H9 (cell line): ENCODE data around the gene MCF2L. TPM values are rescaled to one million over a fixed set of nuclear protein-coding genes. Genes with fewer than 3 reads are reported as not detected.

Experiments
- DNase-seq: peaks from one replicate; pipeline ENCODE4 v3.0.0-alpha.2; 2017
- H2AFZ ChIP-seq: one replicate; pipeline ENCODE4 v1.6.1; 2013; ENCODE audit warnings: mild to moderate bottlenecking, low read length, control low read depth, moderate library complexity
- H2AK5ac ChIP-seq: 2 replicates; pipeline ENCODE4 v1.6.1; 2013; ENCODE audit warnings: low read length, control low read depth, mixed read lengths; ENCODE audit not compliant: insufficient read length
- H2BK120ac ChIP-seq: one replicate; pipeline ENCODE4 v1.6.1; 2013; ENCODE audit warnings: low read depth, mild to moderate bottlenecking, low read length, control low read depth, inconsistent platforms; ENCODE audit not compliant: poor library complexity, severe bottlenecking
- H2BK12ac ChIP-seq: 2 replicates; pipeline ENCODE4 v1.6.1; 2013; ENCODE audit warnings: low read length, control low read depth, mixed read lengths, low read depth; ENCODE audit not compliant: insufficient read length
- H2BK15ac ChIP-seq: 2 replicates; pipeline ENCODE4 v1.6.1; 2013; ENCODE audit warnings: low read depth, low read length, control low read depth
- H2BK20ac ChIP-seq: one replicate; pipeline ENCODE4 v1.6.1; 2013; ENCODE audit warnings: low read depth, mild to moderate bottlenecking, low read length, control low read depth, inconsistent platforms; ENCODE audit not compliant: poor library complexity, severe bottlenecking
- H2BK5ac ChIP-seq: 2 replicates; pipeline ENCODE4 v1.6.1; 2013; ENCODE audit warnings: low read length, control low read depth, mixed read lengths; ENCODE audit not compliant: insufficient read length
- H3K14ac ChIP-seq: 2 replicates; pipeline ENCODE4 v1.6.1; 2013; ENCODE audit warnings: low read length, control low read depth; ENCODE audit not compliant: insufficient read depth
- H3K18ac ChIP-seq: 2 replicates; pipeline ENCODE4 v1.6.1; 2013; ENCODE audit warnings: low read depth, mild to moderate bottlenecking, mixed read lengths, low read length, control low read depth; ENCODE audit not compliant: insufficient read length
- H3K23ac ChIP-seq: 2 replicates; pipeline ENCODE4 v1.6.1; 2013; ENCODE audit warnings: low read length, control low read depth, mixed read lengths, low read depth; ENCODE audit not compliant: insufficient read length
- H3K23me2 ChIP-seq: 2 replicates; pipeline ENCODE4 v1.6.1; 2013; ENCODE audit warnings: low read depth, mild to moderate bottlenecking, mixed read lengths, low read length, control low read depth; ENCODE audit not compliant: insufficient read length, poor library complexity, severe bottlenecking
- H3K27ac ChIP-seq: 2 replicates; pipeline ENCODE4 v1.5.1; 2013; ENCODE audit warnings: low read length, control low read depth, mixed read lengths, low read depth; ENCODE audit not compliant: insufficient read length
- H3K27me3 ChIP-seq: 2 replicates; pipeline ENCODE4 v1.6.1; 2013; ENCODE audit warnings: low read length, control low read depth, inconsistent platforms; ENCODE audit not compliant: insufficient read depth
- H3K4ac ChIP-seq: 2 replicates; pipeline ENCODE4 v1.6.1; 2013; ENCODE audit warnings: low read depth, mild to moderate bottlenecking, control low read depth, inconsistent platforms, low read length, moderate library complexity
- H3K4me1 ChIP-seq: 2 replicates; pipeline ENCODE4 v1.6.1; 2013; ENCODE audit warnings: low read length, control low read depth, inconsistent platforms; ENCODE audit not compliant: insufficient read depth
- H3K4me2 ChIP-seq: 2 replicates; pipeline ENCODE4 v1.6.1; 2013; ENCODE audit warnings: low read length, control low read depth, mixed read lengths; ENCODE audit not compliant: insufficient read length, insufficient read depth
- H3K56ac ChIP-seq: 2 replicates; pipeline ENCODE4 v1.6.1; 2013; ENCODE audit warnings: low read depth, mild to moderate bottlenecking, mixed read lengths, low read length, control low read depth; ENCODE audit not compliant: insufficient read length
- H3K79me1 ChIP-seq: 2 replicates; pipeline ENCODE4 v1.6.1; 2013; ENCODE audit warnings: low read depth, mild to moderate bottlenecking, moderate library complexity, low read length, control low read depth, inconsistent platforms; ENCODE audit not compliant: insufficient read depth, poor library complexity, severe bottlenecking
- H3K79me2 ChIP-seq: 2 replicates; pipeline ENCODE4 v1.6.1; 2013; ENCODE audit warnings: low read length, control low read depth, inconsistent platforms; ENCODE audit not compliant: insufficient read depth
- H3K9ac ChIP-seq: 2 replicates; pipeline ENCODE4 v1.6.1; 2013; ENCODE audit warnings: low read length, control low read depth, mixed read lengths; ENCODE audit not compliant: insufficient read length; ENCODE audit errors: extremely low read depth
- H3K9me3 ChIP-seq: one replicate; pipeline ENCODE4 v1.6.1; 2013; ENCODE audit warnings: low read depth, low read length, inconsistent platforms; ENCODE audit not compliant: control insufficient read depth
- H3T11ph ChIP-seq: one replicate; pipeline ENCODE4 v1.6.1; 2013; ENCODE audit warnings: mild to moderate bottlenecking, low read length, control low read depth, inconsistent platforms
- H4K20me1 ChIP-seq: one replicate; pipeline ENCODE4 v1.6.1; 2013; ENCODE audit not compliant: control insufficient read depth, insufficient read length, insufficient read depth
- H4K5ac ChIP-seq: 2 replicates; pipeline ENCODE4 v1.6.1; 2013; ENCODE audit warnings: low read depth, mild to moderate bottlenecking, mixed read lengths, low read length, control low read depth; ENCODE audit not compliant: insufficient read length
- H4K8ac ChIP-seq: replicated peaks from 2 replicates; pipeline ENCODE4 v1.6.1; 2013; ENCODE audit warnings: low read length, control low read depth, mixed read lengths, low read depth; ENCODE audit not compliant: insufficient read length
- H4K91ac ChIP-seq: 2 replicates; pipeline ENCODE4 v1.6.1; 2013; ENCODE audit warnings: low read depth, mild to moderate bottlenecking, moderate library complexity, mixed read lengths, low read length, control low read depth; ENCODE audit not compliant: insufficient read length
- H3K27ac Mint-ChIP-seq, 3 experiments: 2 replicates in 2 of 3; 3 replicates in 1 of 3; pipeline ENCODE4 v1.8.0; 2020 to 2021; ENCODE audit warnings: mixed read lengths in 3 of 3, mild to moderate bottlenecking in 1 of 3, moderate library complexity in 1 of 3
- H3K27me3 Mint-ChIP-seq: 2 replicates; pipeline ENCODE4 v1.8.0; 2021; ENCODE audit warnings: low read depth, mild to moderate bottlenecking, moderate library complexity, mixed read lengths
- H3K36me3 Mint-ChIP-seq, 3 experiments: 2 replicates in 2 of 3; 3 replicates in 1 of 3; pipeline ENCODE4 v1.8.0; 2020 to 2021; ENCODE audit warnings: low read depth in 3 of 3, mixed read lengths in 3 of 3; ENCODE audit not compliant: insufficient read depth in 1 of 3
- H3K4me1 Mint-ChIP-seq, 2 experiments: 2 replicates each; pipeline ENCODE4 v1.8.0; 2020; ENCODE audit warnings: mixed read lengths in 2 of 2
- H3K4me3 Mint-ChIP-seq, 2 experiments: 2 replicates in 1 of 2; 3 replicates in 1 of 2; pipeline ENCODE4 v1.8.0; 2020 to 2021; ENCODE audit warnings: mild to moderate bottlenecking in 2 of 2, mixed read lengths in 2 of 2, moderate library complexity in 1 of 2
- H3K9me3 Mint-ChIP-seq, 2 experiments: 2 replicates in 1 of 2; 3 replicates in 1 of 2; pipeline ENCODE4 v1.8.0; 2020; ENCODE audit warnings: mild to moderate bottlenecking in 2 of 2, mixed read lengths in 2 of 2, moderate library complexity in 1 of 2
- WGBS: extraction: QIAGEN DNeasy Blood & Tissue Kit; methylation state at CpG from one replicate; pipeline ENCODE4 v1.1.7; 2013; ENCODE audit warnings: missing lambda C conversion rate, low lambda C conversion rate, mixed read lengths; ENCODE audit not compliant: insufficient read length; ENCODE audit errors: extremely low coverage; 5-methylcytosine and 5-hydroxymethylcytosine counted together
- total RNA-seq: library from RNA; stranded (reverse); gene quantifications from 2 replicates; pipeline ENCODE4 v1.2.1, GENCODE V29; 2021
- TF ChIP-seq, protein P1 (sequence below): fragments of 200-600 bp; sonication (generic); conservative IDR thresholded peaks from 3 replicates; pipeline ENCODE4 v1.8.0; 2021; ENCODE audit warnings: antibody characterized with exemption, mild to moderate bottlenecking

The MCF2L gene
- total RNA-seq, 1 experiment from 2014 or later = 18.5 TPM

DNA sequence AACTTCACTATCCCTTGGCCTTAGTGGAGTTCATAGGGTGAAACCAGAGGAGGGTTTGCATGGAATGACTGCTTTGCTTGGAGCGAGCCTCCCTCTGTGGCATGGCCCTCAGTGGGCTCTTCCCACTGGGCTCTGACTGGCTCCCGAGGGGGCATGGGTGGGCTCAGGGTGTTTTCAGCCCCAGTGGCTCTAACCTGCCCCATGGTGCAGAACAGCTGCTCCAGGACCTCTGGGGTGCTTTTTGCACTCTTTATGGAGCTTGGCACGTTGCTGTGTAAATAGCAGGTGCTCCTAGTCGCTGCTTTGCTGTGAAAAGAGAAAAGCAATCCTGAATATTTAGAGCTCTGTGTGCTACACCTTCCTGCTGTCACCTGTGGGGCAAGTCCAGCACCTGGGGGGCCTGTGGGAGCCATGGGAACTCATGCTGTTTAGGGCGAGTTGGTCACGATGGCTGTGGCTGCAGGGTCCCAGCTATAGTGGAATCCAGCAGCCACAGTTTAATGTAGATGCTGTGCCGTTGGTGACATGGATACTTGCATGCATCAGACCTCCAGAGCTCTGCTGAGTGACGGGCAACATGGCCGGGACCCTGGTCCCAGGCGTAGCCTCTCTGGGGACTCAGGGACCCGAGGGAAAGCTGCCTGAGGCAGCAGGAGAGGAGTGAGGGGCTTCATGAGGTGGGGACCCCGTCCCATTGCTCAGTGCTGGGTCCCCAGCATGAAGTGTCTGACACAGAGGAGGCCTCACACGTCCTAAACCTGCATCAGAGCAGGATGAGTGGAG is 14.3 kb upstream of the MCF2L start:
- no peaks in the 10 kb centered on the region for H3K9me3 ChIP-seq
- no peak overlapping the region for H3T11ph ChIP-seq
- DNase-seq = no peak
- H3K79me2 ChIP-seq = no peaks in the 10 kb centered on the region
- no peak overlapping the region for H2AFZ ChIP-seq
- no peak overlapping the region for H2BK20ac ChIP-seq
- H3K27ac ChIP-seq = no peak overlapping the region
- no peaks in the 10 kb centered on the region for H3K27me3 ChIP-seq
- H3K36me3 Mint-ChIP-seq = no peaks in the 10 kb centered on the region
- H3K79me1 ChIP-seq = no peaks in the 10 kb centered on the region
- H3K56ac ChIP-seq = no peak overlapping the region
- TF ChIP-seq, protein P1, sequence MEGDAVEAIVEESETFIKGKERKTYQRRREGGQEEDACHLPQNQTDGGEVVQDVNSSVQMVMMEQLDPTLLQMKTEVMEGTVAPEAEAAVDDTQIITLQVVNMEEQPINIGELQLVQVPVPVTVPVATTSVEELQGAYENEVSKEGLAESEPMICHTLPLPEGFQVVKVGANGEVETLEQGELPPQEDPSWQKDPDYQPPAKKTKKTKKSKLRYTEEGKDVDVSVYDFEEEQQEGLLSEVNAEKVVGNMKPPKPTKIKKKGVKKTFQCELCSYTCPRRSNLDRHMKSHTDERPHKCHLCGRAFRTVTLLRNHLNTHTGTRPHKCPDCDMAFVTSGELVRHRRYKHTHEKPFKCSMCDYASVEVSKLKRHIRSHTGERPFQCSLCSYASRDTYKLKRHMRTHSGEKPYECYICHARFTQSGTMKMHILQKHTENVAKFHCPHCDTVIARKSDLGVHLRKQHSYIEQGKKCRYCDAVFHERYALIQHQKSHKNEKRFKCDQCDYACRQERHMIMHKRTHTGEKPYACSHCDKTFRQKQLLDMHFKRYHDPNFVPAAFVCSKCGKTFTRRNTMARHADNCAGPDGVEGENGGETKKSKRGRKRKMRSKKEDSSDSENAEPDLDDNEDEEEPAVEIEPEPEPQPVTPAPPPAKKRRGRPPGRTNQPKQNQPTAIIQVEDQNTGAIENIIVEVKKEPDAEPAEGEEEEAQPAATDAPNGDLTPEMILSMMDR = no peak
- no peaks in the 10 kb centered on the region for H3K9me3 Mint-ChIP-seq
- H2BK5ac ChIP-seq = no peak overlapping the region
- no peak overlapping the region for H2BK12ac ChIP-seq
- no CpG with 5 or more reads among the region's 13 CpGs for WGBS
- H4K8ac ChIP-seq = no peak overlapping the region
- H3K27ac Mint-ChIP-seq = no peak overlapping the region; a peak in 1 of 7 replicates
- peaks cover 30 to 55% of the 10 kb centered on the region in 2 experiments for H3K4me1 Mint-ChIP-seq
- H3K4me2 ChIP-seq = no peak overlapping the region
- H3K23ac ChIP-seq = no peak overlapping the region
- H4K20me1 ChIP-seq = no peaks in the 10 kb centered on the region
- H4K5ac ChIP-seq = no peak overlapping the region
- H3K27me3 Mint-ChIP-seq = peaks cover 5% of the 10 kb centered on the region
- no peak overlapping the region for H3K18ac ChIP-seq
- no peaks in the 10 kb centered on the region for H3K23me2 ChIP-seq
- H4K91ac ChIP-seq = no peak overlapping the region
- no peak overlapping the region for H3K4ac ChIP-seq
- H2BK15ac ChIP-seq = no peak overlapping the region
- no peak overlapping the region for H2AK5ac ChIP-seq
- no peak overlapping the region for H2BK120ac ChIP-seq
- H3K14ac ChIP-seq = no peak overlapping the region
- no peaks in the 10 kb centered on the region; the same call in 1 of the 2 replicates for H3K4me1 ChIP-seq
- no peak overlapping the region for H3K4me3 Mint-ChIP-seq
- no peak overlapping the region for H3K9ac ChIP-seq
